22Rv1 (cell line): Measurements from ENCODE around the gene GPD2.

Source experiments
- CTCF ChIP-seq: fragments of 450-650 bp; IDR thresholded peaks from 2 replicates; pipeline ENCODE4 v1.5.1; 2017; ENCODE audit warnings: mild to moderate bottlenecking
- ZFX ChIP-seq: fragments of 450-650 bp; IDR thresholded peaks from 2 replicates; pipeline ENCODE4 v1.6.1; 2017; ENCODE audit warnings: antibody characterized with exemption, borderline replicate concordance

DNA sequence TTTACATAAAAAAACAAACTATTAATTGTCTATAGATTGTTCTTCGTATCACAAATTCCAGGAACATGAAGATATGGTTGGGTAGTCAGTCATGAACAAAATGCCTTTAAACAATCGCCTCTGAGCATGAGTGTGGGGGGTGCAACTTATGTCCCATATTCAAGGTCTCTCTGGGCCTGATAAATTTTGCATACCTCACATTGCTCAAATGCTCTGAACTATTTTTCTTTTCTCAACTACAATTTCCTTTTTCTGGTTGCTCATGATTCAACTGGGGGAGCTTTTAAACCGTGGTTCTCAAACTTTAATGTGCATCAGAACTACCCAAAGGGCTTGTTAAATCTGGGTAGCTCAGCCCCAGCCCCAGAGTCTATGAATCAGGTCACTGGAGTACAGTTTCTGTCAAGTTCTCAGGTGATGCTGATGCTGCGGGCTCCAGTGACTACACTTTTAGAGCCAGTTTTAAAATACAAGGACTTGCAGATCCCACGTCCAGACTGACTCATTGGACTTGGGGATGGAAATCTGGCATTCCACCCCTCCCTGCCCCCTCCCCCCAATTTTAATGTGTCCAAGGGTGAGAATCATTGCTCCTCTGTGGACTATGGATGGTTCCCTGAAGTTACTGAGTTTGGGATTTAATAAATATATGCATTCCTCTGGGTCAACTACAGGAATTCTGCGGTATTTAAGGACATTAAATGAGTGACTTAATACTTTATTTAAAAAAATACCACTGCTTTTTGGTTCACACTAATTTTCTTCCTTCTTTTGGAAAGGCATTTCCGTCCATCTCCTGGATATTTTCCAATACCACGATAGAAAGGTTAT lies 1.5 kb upstream of the GPD2 start:
- TF ChIP-seq CTCF (no peak), ZFX (no peak)
